Natural killer cell treated with Interleukin-12 subunit alpha and Interleukin-12 subunit beta and Interleukin-15 and Interleukin-18, amount 100 ng/mL, for 72 hours (primary cell): Measurements from ENCODE around the gene STPG2. TPM values are rescaled to one million over a fixed set of nuclear protein-coding genes. Genes with fewer than 3 reads are reported as not detected.

Experiments used
- total RNA-seq, 2 donors: library from RNA; stranded (reverse); gene quantifications; one replicate each; pipeline ENCODE4 v1.2.3, GENCODE V29; 2022

STPG2 gene
- total RNA-seq, 2 donors from 2014 or later, result not detected

Other genes starting within 250 kb of the STPG2 start
- gene RAP1GDS1, start 117.9 kb upstream of the STPG2 start, total RNA-seq, result 10 to 100 TPM; 42.8 to 61.1 TPM